H1 (cell line): ENCODE results near the gene NEGR1. TPM values are rescaled to one million over a fixed set of nuclear protein-coding genes. Genes with fewer than 3 reads are reported as not detected.

Experiments used
- CTCF ChIA-PET: fragments of 300-600 bp; sonication (Branson Sonifier 250); formaldehyde crosslinking; loops from one replicate; lab custom pipeline; 2021; ENCODE audit not compliant: partially characterized antibody; lab: Charles Lee
- POLR2A ChIA-PET: fragments of 300-600 bp; sonication (Branson Sonifier 250); formaldehyde crosslinking; loops from one replicate; lab custom pipeline; 2021; ENCODE audit warnings: inconsistent platforms; ENCODE audit not compliant: partially characterized antibody; lab: Charles Lee
- DNase-seq, 2 experiments: peaks; one replicate each; pipeline versions ENCODE4 v3.0.0 to v3.0.0-alpha.2; 2010 to 2022; ENCODE audit warnings: low spot score in 2 of 2, low read depth in 1 of 2, mixed read lengths in 1 of 2
- FAIRE-seq: peaks from 2 replicates; lab custom pipeline; 2011; peaks lifted over from hg19 to GRCh38; lab: Jason Lieb, UNC
- H2AFZ ChIP-seq: 2 replicates; pipeline ENCODE4 v1.8.1; 2012; ENCODE audit warnings: low read length, inconsistent platforms
- H2AK5ac ChIP-seq: 2 replicates; pipeline ENCODE4 v1.6.1; 2013; ENCODE audit warnings: low read depth, low read length
- H2BK120ac ChIP-seq: replicated peaks from 2 replicates; pipeline ENCODE3; 2013; ENCODE audit warnings: low read depth, low read length, inconsistent platforms
- H2BK12ac ChIP-seq: 2 replicates; pipeline ENCODE4 v1.6.1; 2013; ENCODE audit warnings: low read depth, low read length
- H2BK15ac ChIP-seq: 2 replicates; pipeline ENCODE4 v1.6.1; 2013; ENCODE audit warnings: low read length
- H2BK20ac ChIP-seq: 2 replicates; pipeline ENCODE4 v1.6.1; 2013; ENCODE audit warnings: low read length
- H2BK5ac ChIP-seq: 2 replicates; pipeline ENCODE4 v1.6.1; 2013; ENCODE audit warnings: low read depth, low read length
- H3K14ac ChIP-seq: 2 replicates; pipeline ENCODE4 v1.6.1; 2013; ENCODE audit warnings: inconsistent platforms; ENCODE audit not compliant: insufficient read length
- H3K18ac ChIP-seq: 2 replicates; pipeline ENCODE4 v1.6.1; 2013; ENCODE audit warnings: low read length; ENCODE audit errors: extremely low read depth
- H3K23ac ChIP-seq: 2 replicates; pipeline ENCODE4 v1.6.1; 2013; ENCODE audit warnings: inconsistent platforms; ENCODE audit not compliant: insufficient read length
- H3K23me2 ChIP-seq: 2 replicates; pipeline ENCODE4 v1.6.1; 2013; ENCODE audit warnings: low read depth, low read length
- H3K27ac ChIP-seq: 2 replicates; pipeline ENCODE4 v1.6.1; 2011; ENCODE audit warnings: low read depth, low read length, inconsistent platforms
- H3K27me3 ChIP-seq, 4 experiments: replicated peaks in 1 of 4; 1 replicate in 1 of 4; 2 replicates in 3 of 4; pipeline versions ENCODE4 v1.6.1 to v1.8.1; 2011 to 2013; ENCODE audit warnings: low read length in 3 of 4, mild to moderate bottlenecking in 3 of 4, inconsistent platforms in 2 of 4, mixed read lengths in 2 of 4, moderate library complexity in 1 of 4; ENCODE audit not compliant: control insufficient read depth in 3 of 4, insufficient read depth in 3 of 4; ENCODE audit errors: extremely low read depth in 1 of 4
- H3K36me3 ChIP-seq, 4 experiments: 2 replicates each; pipeline versions ENCODE4 v1.6.1 to v1.8.1; 2011 to 2013; ENCODE audit warnings: mild to moderate bottlenecking in 4 of 4, low read length in 3 of 4, moderate library complexity in 2 of 4, control low read depth in 1 of 4, inconsistent platforms in 1 of 4; ENCODE audit not compliant: insufficient read depth in 4 of 4, control insufficient read depth in 2 of 4
- H3K4ac ChIP-seq: replicated peaks from 2 replicates; pipeline ENCODE3; 2013; ENCODE audit warnings: low read length, low read depth, mixed read lengths, inconsistent platforms; ENCODE audit not compliant: insufficient read length
- H3K4me1 ChIP-seq, 4 experiments: replicated peaks in 1 of 4; 1 replicate in 1 of 4; 2 replicates in 3 of 4; pipeline versions ENCODE4 v1.6.1 to v1.8.1; 2011 to 2013; ENCODE audit warnings: low read length in 3 of 4, inconsistent platforms in 2 of 4, mixed read lengths in 1 of 4; ENCODE audit not compliant: insufficient read depth in 4 of 4, control insufficient read depth in 3 of 4
- H3K4me2 ChIP-seq, 2 experiments: 2 replicates each; pipeline versions ENCODE4 v1.6.1 to v1.8.1; 2011 to 2013; ENCODE audit warnings: low read depth in 2 of 2, low read length in 2 of 2, control low read depth in 1 of 2, inconsistent platforms in 1 of 2, mild to moderate bottlenecking in 1 of 2; ENCODE audit not compliant: insufficient read depth in 1 of 2
- H3K4me3 ChIP-seq, 4 experiments: fragments of 200-600, 300-600 bp in 1 of 4; sonication (generic), shearing (Covaris generic), sonication (Bioruptor Twin) in 1 of 4; 2 replicates each; pipeline versions ENCODE4 v1.5.1 to v1.8.1; 2011 to 2016; ENCODE audit warnings: low read length in 4 of 4, low read depth in 3 of 4, control low read depth in 2 of 4, inconsistent platforms in 2 of 4, mild to moderate bottlenecking in 2 of 4, mixed read lengths in 1 of 4, moderate library complexity in 1 of 4; ENCODE audit not compliant: insufficient read depth in 2 of 4; ENCODE audit errors: extremely low read depth in 1 of 4
- H3K56ac ChIP-seq: replicated peaks from 2 replicates; pipeline ENCODE3; 2013; ENCODE audit warnings: low read depth, mild to moderate bottlenecking, mixed read lengths, low read length, inconsistent platforms; ENCODE audit not compliant: insufficient read length
- H3K79me1 ChIP-seq: 2 replicates; pipeline ENCODE4 v1.6.1; 2013; ENCODE audit warnings: low read depth, low read length, control low read depth
- H3K79me2 ChIP-seq, 2 experiments: 2 replicates each; pipeline versions ENCODE4 v1.6.1 to v1.8.1; 2012 to 2013; ENCODE audit warnings: low read length in 2 of 2, mild to moderate bottlenecking in 2 of 2, inconsistent platforms in 1 of 2; ENCODE audit not compliant: insufficient read depth in 2 of 2, control insufficient read depth in 1 of 2
- H3K9ac ChIP-seq, 4 experiments: replicated peaks in 1 of 4; 1 replicate in 1 of 4; 2 replicates in 3 of 4; pipeline versions ENCODE4 v1.6.1 to v1.8.1; 2011 to 2013; ENCODE audit warnings: low read depth in 3 of 4, low read length in 3 of 4, control low read depth in 2 of 4, mild to moderate bottlenecking in 2 of 4, moderate library complexity in 2 of 4, inconsistent platforms in 1 of 4; ENCODE audit errors: extremely low read depth in 1 of 4
- H3K9me3 ChIP-seq, 2 experiments: 2 replicates each; pipeline versions ENCODE4 v1.6.1 to v1.8.1; 2012 to 2013; ENCODE audit warnings: mild to moderate bottlenecking in 2 of 2, moderate library complexity in 2 of 2, control low read depth in 1 of 2, inconsistent platforms in 1 of 2, low read depth in 1 of 2, low read length in 1 of 2, mixed read lengths in 1 of 2; ENCODE audit not compliant: insufficient read depth in 2 of 2
- H4K20me1 ChIP-seq, 2 experiments: replicated peaks in 1 of 2; 2 replicates each; pipeline versions ENCODE3 to v1.8.1; 2011 to 2013; ENCODE audit warnings: inconsistent platforms in 2 of 2, low read length in 2 of 2, mild to moderate bottlenecking in 1 of 2; ENCODE audit not compliant: insufficient read depth in 2 of 2, control insufficient read depth in 1 of 2
- H4K5ac ChIP-seq: 2 replicates; pipeline ENCODE4 v1.6.1; 2013; ENCODE audit warnings: low read length, low read depth, mixed read lengths, inconsistent platforms; ENCODE audit not compliant: insufficient read length
- H4K8ac ChIP-seq: 2 replicates; pipeline ENCODE4 v1.8.0; 2013; ENCODE audit warnings: mild to moderate bottlenecking, moderate library complexity, low read length, inconsistent platforms; ENCODE audit not compliant: insufficient read depth; ENCODE audit errors: extremely low read depth
- H4K91ac ChIP-seq: replicated peaks from 2 replicates; pipeline ENCODE3; 2013; ENCODE audit warnings: low read length, mixed read lengths, inconsistent platforms; ENCODE audit not compliant: insufficient read length
- NANOG ChIP-seq: IDR thresholded peaks from 2 replicates; pipeline ENCODE4 v1.6.1; 2011; ENCODE audit warnings: low read length, low read depth, mild to moderate bottlenecking, inconsistent platforms; ENCODE audit not compliant: insufficient read depth, poor library complexity, severe bottlenecking
- whole genome bisulfite sequencing, 2 experiments: shearing (Covaris generic) in 1 of 2; methylation state at CpG; one replicate each; pipeline versions ENCODE4 v1.1.6 to v1.1.7; 2013 to 2015; ENCODE audit warnings: low lambda C conversion rate in 2 of 2, mixed read lengths in 2 of 2, inconsistent platforms in 1 of 2, low coverage in 1 of 2, missing lambda C conversion rate in 1 of 2; ENCODE audit not compliant: insufficient replicate concordance in 2 of 2, insufficient coverage in 1 of 2, insufficient read length in 1 of 2; ENCODE audit errors: extremely low coverage in 1 of 2, missing lambda C conversion rate in 1 of 2; 5-methylcytosine and 5-hydroxymethylcytosine counted together
- polyA plus RNA-seq, 7 experiments: library from polyadenylated mRNA; depleted of rRNA in 3 of 7; stranded (reverse) in 5 of 7; unstranded in 2 of 7; fragments of >200 nt in 5 of 7; fragments of 200-250 nt in 2 of 7; gene quantifications; 1 replicate in 5 of 7; 2 replicates in 1 of 7; 4 replicates in 1 of 7; pipeline versions ENCODE4 v1.2.1 to v1.2.3, GENCODE V29; 2011 to 2013; ENCODE audit warnings: missing spikeins in 2 of 7, mixed read lengths in 2 of 7
- total RNA-seq: library from RNA; stranded (reverse); fragmentation: NEBNext Ultra II Directional; extraction: Animal tissue kit (Norgen Biotek cat#: 25700); gene quantifications from 2 replicates; pipeline ENCODE4 v1.2.1, GENCODE V29; 2021
- TF ChIP-seq, protein P1 (sequence below), 3 experiments: IDR thresholded peaks; 1 replicate in 2 of 3; 2 replicates in 1 of 3; pipeline versions ENCODE4 v1.5.1 to v1.6.1; 2011; ENCODE audit warnings: low read length in 3 of 3, mild to moderate bottlenecking in 3 of 3, inconsistent platforms in 2 of 3, low read depth in 1 of 3, moderate library complexity in 1 of 3; ENCODE audit not compliant: insufficient read depth in 1 of 3; ENCODE audit errors: control extremely low read depth in 1 of 3

NEGR1 gene
- total and polyA plus RNA-seq, 2 of the 8 experiments (the other 6 are each of a cell fraction or from before 2014, with no cell fraction given): 0.71 to 1.3 TPM

DNA sequence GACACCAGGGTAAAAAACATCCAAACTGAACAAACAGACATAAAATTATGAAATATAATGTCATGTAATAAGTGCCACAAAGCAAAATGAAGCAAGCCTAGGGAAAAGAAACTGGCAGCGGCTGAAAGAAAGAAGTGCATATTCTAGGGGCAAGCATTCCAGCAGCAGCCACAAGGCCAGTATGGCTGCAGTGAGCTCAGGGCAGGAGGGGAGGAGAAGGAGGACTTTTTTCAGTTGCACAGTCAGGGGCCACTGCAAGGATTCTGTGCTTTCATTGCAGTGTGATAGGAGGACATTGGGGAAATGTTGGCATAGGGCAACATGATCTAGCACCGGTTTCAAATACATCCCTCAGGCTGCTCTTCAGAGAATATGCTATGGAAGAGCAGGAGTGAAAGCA lies 263.8 kb downstream of the NEGR1 start:
- H4K20me1 ChIP-seq: no peaks in the 10 kb centered on the region
- DNase-seq (no peak), FAIRE-seq (no peak)
- ChIA-PET CTCF (no interaction called here), POLR2A (no interaction called here)
- no peaks in the 10 kb centered on the region for H3K9me3 ChIP-seq
- H3K4ac ChIP-seq: no peak overlapping the region
- H2BK15ac ChIP-seq: no peak overlapping the region
- peak overlapping the region; percentile 13; the same call in 1 of the 2 replicates for H2BK5ac ChIP-seq
- no peak overlapping the region for H2AK5ac ChIP-seq
- no peaks in the 10 kb centered on the region for H3K27me3 ChIP-seq
- peak overlapping the region; percentile 52 for H4K91ac ChIP-seq
- no peaks in the 10 kb centered on the region for H3K79me2 ChIP-seq
- no peaks in the 10 kb centered on the region for H3K79me1 ChIP-seq
- peak overlapping the region; percentile 28 for H2BK120ac ChIP-seq
- no peak overlapping the region for H3K9ac ChIP-seq
- H3K27ac ChIP-seq: no peak overlapping the region
- H4K8ac ChIP-seq: no peak overlapping the region
- WGBS, 2 experiments: 79% methylated on average over 2 of the region's 2 CpGs; no CpG with 5 or more reads in 1 of the 2 experiments
- H3K23me2 ChIP-seq: no peaks in the 10 kb centered on the region
- H3K4me1 ChIP-seq: peaks cover 0 to 4% (median 0%) of the 10 kb centered on the region in 4 experiments; a peak in 3 of 7 replicates
- no peak overlapping the region for H3K56ac ChIP-seq
- H2AFZ ChIP-seq: peak overlapping the region; percentile 81; the same call in 1 of the 2 replicates
- peak overlapping the region; percentile 47 for H3K23ac ChIP-seq
- H3K36me3 ChIP-seq: no peaks in the 10 kb centered on the region
- peak overlapping the region; percentile 65 for H2BK12ac ChIP-seq
- H3K4me3 ChIP-seq: no peak overlapping the region
- H3K4me2 ChIP-seq: no peak overlapping the region
- H2BK20ac ChIP-seq: 0 out of 2 replicates have a peak overlapping the region, but pooled peaks have one; percentile 23
- H3K14ac ChIP-seq: no peak overlapping the region
- H3K18ac ChIP-seq: no peak overlapping the region
- no peak overlapping the region for H4K5ac ChIP-seq
- TF ChIP-seq, protein P1, sequence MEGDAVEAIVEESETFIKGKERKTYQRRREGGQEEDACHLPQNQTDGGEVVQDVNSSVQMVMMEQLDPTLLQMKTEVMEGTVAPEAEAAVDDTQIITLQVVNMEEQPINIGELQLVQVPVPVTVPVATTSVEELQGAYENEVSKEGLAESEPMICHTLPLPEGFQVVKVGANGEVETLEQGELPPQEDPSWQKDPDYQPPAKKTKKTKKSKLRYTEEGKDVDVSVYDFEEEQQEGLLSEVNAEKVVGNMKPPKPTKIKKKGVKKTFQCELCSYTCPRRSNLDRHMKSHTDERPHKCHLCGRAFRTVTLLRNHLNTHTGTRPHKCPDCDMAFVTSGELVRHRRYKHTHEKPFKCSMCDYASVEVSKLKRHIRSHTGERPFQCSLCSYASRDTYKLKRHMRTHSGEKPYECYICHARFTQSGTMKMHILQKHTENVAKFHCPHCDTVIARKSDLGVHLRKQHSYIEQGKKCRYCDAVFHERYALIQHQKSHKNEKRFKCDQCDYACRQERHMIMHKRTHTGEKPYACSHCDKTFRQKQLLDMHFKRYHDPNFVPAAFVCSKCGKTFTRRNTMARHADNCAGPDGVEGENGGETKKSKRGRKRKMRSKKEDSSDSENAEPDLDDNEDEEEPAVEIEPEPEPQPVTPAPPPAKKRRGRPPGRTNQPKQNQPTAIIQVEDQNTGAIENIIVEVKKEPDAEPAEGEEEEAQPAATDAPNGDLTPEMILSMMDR (IDR thresholded peaks at IDR 0.05; ENCODE audit: control extremely low read depth in 1 of 3, insufficient read depth in 1 of 3, low read depth in 1 of 3, low read length in 3 of 3): peak in 1 of 3 experiments; percentile 7; a peak in 1 of 4 replicates
- no peak for TF ChIP-seq NANOG
- TF ChIP-seq, all 59 proteins: peak for 1
